ENCODE measurements around the gene KIF26B. TPM values are rescaled to one million over a fixed set of nuclear protein-coding genes. Genes with fewer than 3 reads are reported as not detected.

The KIF26B gene
- polyA plus RNA-seq, 2 of the 4 experiments (the other 2 are of a cell fraction) = 0.01 to 0.04 TPM

DNA sequence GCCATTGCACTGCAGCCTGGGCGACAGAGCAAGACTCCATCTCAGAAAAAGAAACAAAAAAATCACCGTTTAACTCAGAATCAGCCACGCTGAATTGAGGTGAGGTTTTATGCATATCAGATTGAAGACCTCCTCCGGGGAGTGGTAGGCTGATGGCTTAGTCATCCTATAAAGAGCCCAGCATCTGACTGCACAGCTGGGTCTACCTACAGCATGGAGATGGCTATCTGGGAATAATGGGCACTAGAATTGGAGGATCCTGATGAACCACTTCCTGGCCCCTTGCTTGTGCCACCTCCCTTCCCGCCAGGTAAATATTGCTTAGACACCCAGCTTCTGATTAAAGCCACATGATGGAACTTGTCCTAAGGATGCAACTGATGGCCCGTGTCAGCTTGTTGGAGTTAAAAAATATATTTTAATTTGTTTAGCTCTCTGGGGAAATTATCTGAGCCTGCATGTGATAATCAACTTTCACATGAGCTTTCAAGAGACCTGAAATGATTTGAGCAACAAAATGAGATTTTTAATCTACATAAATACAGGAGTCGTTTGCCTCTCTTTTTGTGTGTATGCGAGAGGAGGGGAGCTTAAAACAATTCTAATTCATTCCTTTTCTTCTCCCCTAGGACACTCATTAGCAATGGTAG lies 157.2 kb downstream of the KIF26B start:
- ChIA-PET CTCF (no interaction called here), POLR2A (no interaction called here)
- ATAC-seq (no peak), FAIRE-seq (no peak), DNase-seq (ENCODE audit: low read depth in 1 of 2, low spot score in 1 of 2) (no peak)
- no peaks in the 10 kb centered on the region for H3K9me3 ChIP-seq
- TF ChIP-seq EP300 (IDR thresholded peaks at IDR 0.05) (no peak), CBX2 (IDR thresholded peaks at IDR 0.05; ENCODE audit: borderline replicate concordance, low read depth) (no peak), MAFK (IDR thresholded peaks at IDR 0.05; ENCODE audit: partially characterized antibody) (no peak), CHD2 (IDR thresholded peaks at IDR 0.05; ENCODE audit: low read length, partially characterized antibody) (no peak), SMC3 (IDR thresholded peaks at IDR 0.05) (no peak), RARB (CRISPR knock-in tag; IDR thresholded peaks at IDR 0.05) (no peak), TP53 (CRISPR knock-in tag; IDR thresholded peaks at IDR 0.05) (no peak), KDM1A (IDR thresholded peaks at IDR 0.05; ENCODE audit: low read depth) (no peak)
- TF ChIP-seq, protein P1, sequence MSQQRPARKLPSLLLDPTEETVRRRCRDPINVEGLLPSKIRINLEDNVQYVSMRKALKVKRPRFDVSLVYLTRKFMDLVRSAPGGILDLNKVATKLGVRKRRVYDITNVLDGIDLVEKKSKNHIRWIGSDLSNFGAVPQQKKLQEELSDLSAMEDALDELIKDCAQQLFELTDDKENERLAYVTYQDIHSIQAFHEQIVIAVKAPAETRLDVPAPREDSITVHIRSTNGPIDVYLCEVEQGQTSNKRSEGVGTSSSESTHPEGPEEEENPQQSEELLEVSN (IDR thresholded peaks at IDR 0.05; ENCODE audit: borderline replicate concordance, low read depth) = no peak
- 71% methylated on average over 8 of the region's 8 CpGs for whole genome bisulfite sequencing (ENCODE audit: missing lambda C conversion rate)
- no peaks in the 10 kb centered on the region for H3K4me1 ChIP-seq
- H3K27ac ChIP-seq = no peak overlapping the region
- no peak overlapping the region for H3K4me2 ChIP-seq
- no peak overlapping the region for H3K4me3 ChIP-seq

- no peaks in the 10 kb centered on the region for H3K9me3 ChIP-seq
- H3K4me1 ChIP-seq = no peaks in the 10 kb centered on the region
- DNase-seq (ENCODE audit: low read depth in 1 of 2, low spot score in 1 of 2) = no peak
- H3K4me2 ChIP-seq = no peak overlapping the region
- TF ChIP-seq ZNF302 (CRISPR knock-in tag; IDR thresholded peaks at IDR 0.05) (no peak), SREBF2 (IDR thresholded peaks at IDR 0.05) (no peak), HOXB5 (CRISPR knock-in tag; IDR thresholded peaks at IDR 0.05) (no peak), CEBPB (IDR thresholded peaks at IDR 0.05) (no peak), RCOR1 (IDR thresholded peaks at IDR 0.05; ENCODE audit: low read depth, low read length) (no peak), FOSL2 (IDR thresholded peaks at IDR 0.05) (no peak), FOSL2 (CRISPR knock-in tag; IDR thresholded peaks at IDR 0.05) (no peak), RAD21 (conservative IDR thresholded peaks at IDR 0.05 in 1 of 2, IDR thresholded peaks at IDR 0.05 in 1 of 2) (no peak), ESRRA (IDR thresholded peaks at IDR 0.05; ENCODE audit: borderline replicate concordance, low read length) (no peak), PBX3 (IDR thresholded peaks at IDR 0.05) (no peak), POLR2AphosphoS2 (conservative IDR thresholded peaks at IDR 0.05; ENCODE audit: low read length) (no peak), TFCP2L1 (CRISPR knock-in tag; IDR thresholded peaks at IDR 0.05) (no peak), ELK1 (IDR thresholded peaks at IDR 0.05; ENCODE audit: low read depth, low read length) (no peak)
- no peak overlapping the region for H3K4me3 ChIP-seq
- no peak for FAIRE-seq
- CTCF ChIA-PET = no interaction called here
- no peak overlapping the region for H3K27ac ChIP-seq
- WGBS (ENCODE audit: missing lambda C conversion rate) = 67% methylated on average over 9 of the region's 9 CpGs
- POLR2A ChIA-PET = no interaction called here
- no peak for ATAC-seq
Observed at GRCh38 chr1:245313576-245313975, 158.8 kb downstream of the KIF26B start.

- no peak overlapping the region for H3K27ac ChIP-seq
- 38% methylated on average over 6 of the region's 6 CpGs for WGBS (ENCODE audit: missing lambda C conversion rate)
- FAIRE-seq = no peak
- ChIA-PET POLR2A (no interaction called here), CTCF (no interaction called here)
- H3K4me2 ChIP-seq = no peak overlapping the region
- DNase-seq (ENCODE audit: low read depth in 1 of 2, low spot score in 1 of 2) = no peak
- no peak for TF ChIP-seq NFE2L2 (conservative IDR thresholded peaks at IDR 0.05; ENCODE audit: low read length)
- TF ChIP-seq FOSB (CRISPR knock-in tag; IDR thresholded peaks at IDR 0.05) = no peak
- TF ChIP-seq RARB (CRISPR knock-in tag; IDR thresholded peaks at IDR 0.05) = no peak
- no peak for TF ChIP-seq JUNB (IDR thresholded peaks at IDR 0.05)
- TF ChIP-seq, protein P2, sequence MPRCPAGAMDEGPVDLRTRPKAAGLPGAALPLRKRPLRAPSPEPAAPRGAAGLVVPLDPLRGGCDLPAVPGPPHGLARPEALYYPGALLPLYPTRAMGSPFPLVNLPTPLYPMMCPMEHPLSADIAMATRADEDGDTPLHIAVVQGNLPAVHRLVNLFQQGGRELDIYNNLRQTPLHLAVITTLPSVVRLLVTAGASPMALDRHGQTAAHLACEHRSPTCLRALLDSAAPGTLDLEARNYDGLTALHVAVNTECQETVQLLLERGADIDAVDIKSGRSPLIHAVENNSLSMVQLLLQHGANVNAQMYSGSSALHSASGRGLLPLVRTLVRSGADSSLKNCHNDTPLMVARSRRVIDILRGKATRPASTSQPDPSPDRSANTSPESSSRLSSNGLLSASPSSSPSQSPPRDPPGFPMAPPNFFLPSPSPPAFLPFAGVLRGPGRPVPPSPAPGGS (IDR thresholded peaks at IDR 0.05) = no peak
- no peak for TF ChIP-seq MAFK (IDR thresholded peaks at IDR 0.05; ENCODE audit: partially characterized antibody)
- TF ChIP-seq CEBPB (IDR thresholded peaks at IDR 0.05) = no peak
- no peak for TF ChIP-seq HOXB13 (CRISPR knock-in tag; IDR thresholded peaks at IDR 0.05; ENCODE audit: low read depth)
- TF ChIP-seq EHF (CRISPR knock-in tag; IDR thresholded peaks at IDR 0.05) = no peak
- no peak for TF ChIP-seq CBX8 (IDR thresholded peaks at IDR 0.05)
- no peak for TF ChIP-seq RCOR1 (IDR thresholded peaks at IDR 0.05; ENCODE audit: low read depth, low read length)
- TF ChIP-seq RNF2 (IDR thresholded peaks at IDR 0.05; ENCODE audit: borderline replicate concordance, low read depth) = no peak
- no peak for TF ChIP-seq SMC3 (IDR thresholded peaks at IDR 0.05)
- H3K4me3 ChIP-seq = no peak overlapping the region
- H3K4me1 ChIP-seq = no peaks in the 10 kb centered on the region
- ATAC-seq = no peak
- no peaks in the 10 kb centered on the region for H3K9me3 ChIP-seq
Observed at GRCh38 chr1:245316784-245317183, 162.0 kb downstream of the KIF26B start.

Data from A549 (cell line).